H9 (cell line): ENCODE data around the gene NDUFV2. TPM values are rescaled to one million over a fixed set of nuclear protein-coding genes. Genes with fewer than 3 reads are reported as not detected.

ENCODE experiments used
- DNase-seq: peaks from one replicate; pipeline ENCODE4 v3.0.0-alpha.2; 2017
- H2AFZ ChIP-seq: one replicate; pipeline ENCODE4 v1.6.1; 2013; ENCODE audit warnings: mild to moderate bottlenecking, low read length, control low read depth, moderate library complexity
- H2AK5ac ChIP-seq: 2 replicates; pipeline ENCODE4 v1.6.1; 2013; ENCODE audit warnings: low read length, control low read depth, mixed read lengths; ENCODE audit not compliant: insufficient read length
- H2BK120ac ChIP-seq: one replicate; pipeline ENCODE4 v1.6.1; 2013; ENCODE audit warnings: low read depth, mild to moderate bottlenecking, low read length, control low read depth, inconsistent platforms; ENCODE audit not compliant: poor library complexity, severe bottlenecking
- H2BK12ac ChIP-seq: 2 replicates; pipeline ENCODE4 v1.6.1; 2013; ENCODE audit warnings: low read length, control low read depth, mixed read lengths, low read depth; ENCODE audit not compliant: insufficient read length
- H2BK15ac ChIP-seq: 2 replicates; pipeline ENCODE4 v1.6.1; 2013; ENCODE audit warnings: low read depth, low read length, control low read depth
- H2BK20ac ChIP-seq: one replicate; pipeline ENCODE4 v1.6.1; 2013; ENCODE audit warnings: low read depth, mild to moderate bottlenecking, low read length, control low read depth, inconsistent platforms; ENCODE audit not compliant: poor library complexity, severe bottlenecking
- H2BK5ac ChIP-seq: 2 replicates; pipeline ENCODE4 v1.6.1; 2013; ENCODE audit warnings: low read length, control low read depth, mixed read lengths; ENCODE audit not compliant: insufficient read length
- H3K14ac ChIP-seq: 2 replicates; pipeline ENCODE4 v1.6.1; 2013; ENCODE audit warnings: low read length, control low read depth; ENCODE audit not compliant: insufficient read depth
- H3K18ac ChIP-seq: 2 replicates; pipeline ENCODE4 v1.6.1; 2013; ENCODE audit warnings: low read depth, mild to moderate bottlenecking, mixed read lengths, low read length, control low read depth; ENCODE audit not compliant: insufficient read length
- H3K23ac ChIP-seq: 2 replicates; pipeline ENCODE4 v1.6.1; 2013; ENCODE audit warnings: low read length, control low read depth, mixed read lengths, low read depth; ENCODE audit not compliant: insufficient read length
- H3K23me2 ChIP-seq: 2 replicates; pipeline ENCODE4 v1.6.1; 2013; ENCODE audit warnings: low read depth, mild to moderate bottlenecking, mixed read lengths, low read length, control low read depth; ENCODE audit not compliant: insufficient read length, poor library complexity, severe bottlenecking
- H3K27ac ChIP-seq: 2 replicates; pipeline ENCODE4 v1.5.1; 2013; ENCODE audit warnings: low read length, control low read depth, mixed read lengths, low read depth; ENCODE audit not compliant: insufficient read length
- H3K27me3 ChIP-seq: 2 replicates; pipeline ENCODE4 v1.6.1; 2013; ENCODE audit warnings: low read length, control low read depth, inconsistent platforms; ENCODE audit not compliant: insufficient read depth
- H3K4ac ChIP-seq: 2 replicates; pipeline ENCODE4 v1.6.1; 2013; ENCODE audit warnings: low read depth, mild to moderate bottlenecking, control low read depth, inconsistent platforms, low read length, moderate library complexity
- H3K4me1 ChIP-seq: 2 replicates; pipeline ENCODE4 v1.6.1; 2013; ENCODE audit warnings: low read length, control low read depth, inconsistent platforms; ENCODE audit not compliant: insufficient read depth
- H3K4me2 ChIP-seq: 2 replicates; pipeline ENCODE4 v1.6.1; 2013; ENCODE audit warnings: low read length, control low read depth, mixed read lengths; ENCODE audit not compliant: insufficient read length, insufficient read depth
- H3K56ac ChIP-seq: 2 replicates; pipeline ENCODE4 v1.6.1; 2013; ENCODE audit warnings: low read depth, mild to moderate bottlenecking, mixed read lengths, low read length, control low read depth; ENCODE audit not compliant: insufficient read length
- H3K79me1 ChIP-seq: 2 replicates; pipeline ENCODE4 v1.6.1; 2013; ENCODE audit warnings: low read depth, mild to moderate bottlenecking, moderate library complexity, low read length, control low read depth, inconsistent platforms; ENCODE audit not compliant: insufficient read depth, poor library complexity, severe bottlenecking
- H3K79me2 ChIP-seq: 2 replicates; pipeline ENCODE4 v1.6.1; 2013; ENCODE audit warnings: low read length, control low read depth, inconsistent platforms; ENCODE audit not compliant: insufficient read depth
- H3K9ac ChIP-seq: 2 replicates; pipeline ENCODE4 v1.6.1; 2013; ENCODE audit warnings: low read length, control low read depth, mixed read lengths; ENCODE audit not compliant: insufficient read length; ENCODE audit errors: extremely low read depth
- H3K9me3 ChIP-seq: one replicate; pipeline ENCODE4 v1.6.1; 2013; ENCODE audit warnings: low read depth, low read length, inconsistent platforms; ENCODE audit not compliant: control insufficient read depth
- H3T11ph ChIP-seq: one replicate; pipeline ENCODE4 v1.6.1; 2013; ENCODE audit warnings: mild to moderate bottlenecking, low read length, control low read depth, inconsistent platforms
- H4K20me1 ChIP-seq: one replicate; pipeline ENCODE4 v1.6.1; 2013; ENCODE audit not compliant: control insufficient read depth, insufficient read length, insufficient read depth
- H4K5ac ChIP-seq: 2 replicates; pipeline ENCODE4 v1.6.1; 2013; ENCODE audit warnings: low read depth, mild to moderate bottlenecking, mixed read lengths, low read length, control low read depth; ENCODE audit not compliant: insufficient read length
- H4K8ac ChIP-seq: replicated peaks from 2 replicates; pipeline ENCODE4 v1.6.1; 2013; ENCODE audit warnings: low read length, control low read depth, mixed read lengths, low read depth; ENCODE audit not compliant: insufficient read length
- H4K91ac ChIP-seq: 2 replicates; pipeline ENCODE4 v1.6.1; 2013; ENCODE audit warnings: low read depth, mild to moderate bottlenecking, moderate library complexity, mixed read lengths, low read length, control low read depth; ENCODE audit not compliant: insufficient read length
- H3K27ac Mint-ChIP-seq, 3 experiments: 2 replicates in 2 of 3; 3 replicates in 1 of 3; pipeline ENCODE4 v1.8.0; 2020 to 2021; ENCODE audit warnings: mixed read lengths in 3 of 3, mild to moderate bottlenecking in 1 of 3, moderate library complexity in 1 of 3
- H3K27me3 Mint-ChIP-seq: 2 replicates; pipeline ENCODE4 v1.8.0; 2021; ENCODE audit warnings: low read depth, mild to moderate bottlenecking, moderate library complexity, mixed read lengths
- H3K36me3 Mint-ChIP-seq, 3 experiments: 2 replicates in 2 of 3; 3 replicates in 1 of 3; pipeline ENCODE4 v1.8.0; 2020 to 2021; ENCODE audit warnings: low read depth in 3 of 3, mixed read lengths in 3 of 3; ENCODE audit not compliant: insufficient read depth in 1 of 3
- H3K4me1 Mint-ChIP-seq, 2 experiments: 2 replicates each; pipeline ENCODE4 v1.8.0; 2020; ENCODE audit warnings: mixed read lengths in 2 of 2
- H3K4me3 Mint-ChIP-seq, 2 experiments: 2 replicates in 1 of 2; 3 replicates in 1 of 2; pipeline ENCODE4 v1.8.0; 2020 to 2021; ENCODE audit warnings: mild to moderate bottlenecking in 2 of 2, mixed read lengths in 2 of 2, moderate library complexity in 1 of 2
- H3K9me3 Mint-ChIP-seq, 2 experiments: 2 replicates in 1 of 2; 3 replicates in 1 of 2; pipeline ENCODE4 v1.8.0; 2020; ENCODE audit warnings: mild to moderate bottlenecking in 2 of 2, mixed read lengths in 2 of 2, moderate library complexity in 1 of 2
- CTCF ChIP-seq: fragments of 200-600 bp; sonication (generic); conservative IDR thresholded peaks from 3 replicates; pipeline ENCODE4 v1.8.0; 2021; ENCODE audit warnings: antibody characterized with exemption, mild to moderate bottlenecking
- WGBS: extraction: QIAGEN DNeasy Blood & Tissue Kit; methylation state at CpG from one replicate; pipeline ENCODE4 v1.1.7; 2013; ENCODE audit warnings: missing lambda C conversion rate, low lambda C conversion rate, mixed read lengths; ENCODE audit not compliant: insufficient read length; ENCODE audit errors: extremely low coverage; 5-methylcytosine and 5-hydroxymethylcytosine counted together
- total RNA-seq: library from RNA; stranded (reverse); gene quantifications from 2 replicates; pipeline ENCODE4 v1.2.1, GENCODE V29; 2021

NDUFV2 gene
- total RNA-seq, 1 experiment from 2014 or later: 206 TPM

GRCh38 chr18:9126337-9126736, 23.8 kb downstream of the NDUFV2 start:
- no peaks in the 10 kb centered on the region for H3K4me1 ChIP-seq
- H3K56ac ChIP-seq: no peak overlapping the region
- no peak overlapping the region for H2BK15ac ChIP-seq
- no peak overlapping the region for H3K27ac ChIP-seq
- no CpG with 5 or more reads among the region's 3 CpGs for WGBS
- Mint-ChIP-seq H3K4me3 (no peak overlapping the region), H3K27me3 (no peaks in the 10 kb centered on the region), H3K36me3 (peaks cover 37 to 86% (median 82%) of the 10 kb centered on the region in 3 experiments; a peak in 6 of 7 replicates), H3K27ac (no peak overlapping the region), H3K9me3 (no peaks in the 10 kb centered on the region), H3K4me1 (no peaks in the 10 kb centered on the region)
- H3K4me2 ChIP-seq: no peak overlapping the region
- H3K23me2 ChIP-seq: no peaks in the 10 kb centered on the region
- no peaks in the 10 kb centered on the region for H3K79me1 ChIP-seq
- H3K18ac ChIP-seq: no peak overlapping the region
- DNase-seq: no peak
- H2AFZ ChIP-seq: no peak overlapping the region
- H4K91ac ChIP-seq: no peak overlapping the region
- H3K27me3 ChIP-seq: no peaks in the 10 kb centered on the region
- no peak overlapping the region for H2BK12ac ChIP-seq
- no peak overlapping the region for H2BK20ac ChIP-seq
- no peak overlapping the region for H4K5ac ChIP-seq
- H2BK120ac ChIP-seq: no peak overlapping the region
- no peaks in the 10 kb centered on the region for H3K79me2 ChIP-seq
- no peak overlapping the region for H2AK5ac ChIP-seq
- H3K9ac ChIP-seq: no peak overlapping the region
- TF ChIP-seq CTCF: no peak
- no peak overlapping the region for H3K4ac ChIP-seq
- no peak overlapping the region for H2BK5ac ChIP-seq
- H3K14ac ChIP-seq: no peak overlapping the region
- no peak overlapping the region for H4K8ac ChIP-seq
- H3K23ac ChIP-seq: no peak overlapping the region
- H4K20me1 ChIP-seq: no peaks in the 10 kb centered on the region
- H3K9me3 ChIP-seq: no peaks in the 10 kb centered on the region
- no peak overlapping the region for H3T11ph ChIP-seq
